T follicular helper cell (primary cell): Measurements from ENCODE around the gene RAPGEF5.

Experiments used
- DNase-seq: peaks from one replicate; pipeline ENCODE4 v3.0.0-alpha.2; 2020; ENCODE audit warnings: low read depth

Gene RAPGEF5

DNA sequence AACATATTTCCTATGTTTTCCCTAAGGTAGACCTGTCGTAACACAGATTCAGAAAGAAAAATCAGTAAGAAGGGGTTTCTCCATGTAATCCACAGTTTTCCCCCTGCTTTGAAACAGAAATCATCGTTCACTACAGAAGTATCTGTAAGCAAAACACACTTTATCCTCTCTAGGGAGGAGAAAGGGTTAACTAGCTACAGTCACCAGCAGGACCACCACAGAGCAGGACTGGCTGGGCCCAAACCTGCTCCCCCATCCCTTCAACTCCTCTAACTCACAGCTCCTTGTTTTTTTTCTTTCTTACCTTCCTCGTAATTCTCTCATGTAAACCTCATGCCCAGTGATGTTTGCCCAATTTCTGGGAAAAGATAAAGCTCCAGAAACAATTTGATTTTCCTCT lies 167.7 kb downstream of the RAPGEF5 start:
- DNase-seq = no peak

DNA sequence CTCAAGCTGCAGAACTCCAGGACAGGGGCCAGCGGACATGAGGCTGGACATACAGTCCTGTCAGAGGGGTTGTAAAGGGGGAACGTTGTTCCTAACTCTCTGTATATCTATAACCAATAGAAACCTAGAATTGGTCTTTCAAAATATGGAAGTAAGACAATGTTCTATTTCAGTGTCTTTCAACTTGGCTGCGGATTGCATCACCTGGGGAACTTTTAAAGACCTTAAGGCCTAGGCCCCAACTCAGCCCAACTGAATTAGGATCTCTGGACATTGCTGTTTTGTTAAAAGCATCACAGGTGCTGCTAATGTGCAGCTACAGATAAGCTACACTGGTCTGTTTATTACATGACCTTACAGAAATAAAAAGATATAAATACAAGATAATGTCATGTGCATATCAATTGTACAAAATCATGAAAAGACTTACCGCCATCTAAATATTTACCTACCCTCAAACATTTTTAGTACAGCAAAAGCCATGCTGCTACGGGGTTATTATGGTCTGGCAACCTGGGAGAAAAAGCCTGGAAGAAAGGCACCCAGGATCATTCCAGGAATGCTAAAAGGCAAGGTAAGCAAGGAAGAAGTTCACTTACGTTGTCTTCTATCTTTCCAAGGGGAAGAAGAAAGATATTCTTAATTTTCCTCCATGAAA lies 169.1 kb downstream of the RAPGEF5 start:
- no peak for DNase-seq

DNA sequence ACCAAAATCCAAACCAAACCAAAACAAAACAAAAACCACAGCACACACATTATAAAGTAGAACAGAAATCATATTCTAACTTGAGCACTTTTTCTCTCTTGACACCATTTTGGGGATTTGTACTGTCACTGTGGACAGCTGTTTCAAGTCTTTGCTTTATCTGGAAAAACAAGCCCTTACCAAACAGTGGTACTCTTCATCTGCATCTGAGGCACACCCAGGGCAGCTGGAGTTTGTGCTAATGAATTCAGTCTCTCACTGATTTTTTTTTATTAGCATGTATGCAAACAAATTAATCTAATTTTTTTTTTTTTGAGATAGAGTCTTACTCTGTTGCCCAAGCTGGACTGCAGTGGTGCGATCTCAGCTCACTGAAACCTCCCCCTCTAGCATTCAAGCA lies 171.4 kb downstream of the RAPGEF5 start:
- DNase-seq = no peak

DNA sequence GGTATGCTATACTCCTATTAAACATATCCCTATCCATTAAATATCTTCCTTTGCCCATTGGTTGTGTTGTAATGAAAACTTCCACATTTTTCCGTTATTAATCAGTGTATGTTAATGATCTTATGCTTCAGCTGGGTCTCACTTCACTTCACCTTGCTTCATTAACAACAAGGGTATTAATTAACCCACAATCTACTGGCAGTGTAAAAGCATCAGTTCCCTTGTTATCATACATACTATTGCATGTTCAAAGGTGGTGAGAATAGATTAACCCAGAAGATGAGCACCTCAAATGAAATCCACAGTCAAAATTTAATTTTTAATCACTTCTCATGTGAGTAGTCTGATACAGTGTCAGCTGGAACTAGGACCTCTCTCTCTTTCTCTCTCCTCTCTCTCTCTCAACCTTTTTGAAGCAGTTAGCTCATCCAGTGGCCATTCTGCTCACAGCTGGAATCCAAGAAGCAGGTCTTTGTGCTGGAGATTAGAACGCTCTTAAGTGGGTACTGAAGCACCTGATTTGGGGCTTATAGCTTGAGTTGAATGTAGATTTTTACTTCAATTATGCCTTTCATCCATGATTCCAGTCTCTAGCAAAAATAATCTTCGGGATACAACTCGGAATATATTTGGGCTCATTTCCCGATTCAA lies 172.3 kb downstream of the RAPGEF5 start:
- no peak for DNase-seq

DNA sequence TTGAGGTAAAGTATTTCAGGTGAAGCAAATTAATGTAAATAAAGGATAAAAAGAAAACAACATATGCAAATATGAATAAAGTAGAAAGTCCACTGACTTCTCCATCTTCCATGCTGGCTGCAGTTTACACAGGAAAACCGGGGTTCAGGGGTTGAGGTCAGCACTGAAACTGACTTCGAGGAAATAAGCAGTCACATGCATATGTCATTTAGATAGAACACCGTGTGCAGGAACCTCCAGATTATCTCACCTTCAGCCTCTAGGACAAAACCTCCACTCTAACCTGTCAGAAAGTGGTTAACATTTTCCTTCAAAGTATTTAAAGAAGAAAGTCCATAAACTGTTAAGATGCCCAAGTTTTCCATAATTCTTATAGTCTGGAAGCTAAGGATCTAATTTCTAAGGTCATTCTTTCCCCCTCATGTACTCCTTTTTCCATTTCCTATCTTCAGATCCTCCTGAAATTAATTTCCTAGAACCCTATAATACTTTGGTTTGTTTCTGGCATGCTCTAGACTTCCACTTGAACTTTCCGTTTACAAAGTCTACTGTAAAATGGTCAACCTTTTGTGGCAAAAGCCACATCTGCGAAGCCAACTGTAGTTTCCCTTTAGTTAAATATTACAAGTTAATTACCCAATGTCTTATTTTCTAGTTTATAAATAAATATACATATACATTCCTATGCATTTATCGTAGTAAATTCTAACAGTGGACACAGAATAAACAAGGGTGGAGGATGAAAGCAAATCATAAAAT lies 173.3 kb downstream of the RAPGEF5 start:
- DNase-seq = no peak

DNA sequence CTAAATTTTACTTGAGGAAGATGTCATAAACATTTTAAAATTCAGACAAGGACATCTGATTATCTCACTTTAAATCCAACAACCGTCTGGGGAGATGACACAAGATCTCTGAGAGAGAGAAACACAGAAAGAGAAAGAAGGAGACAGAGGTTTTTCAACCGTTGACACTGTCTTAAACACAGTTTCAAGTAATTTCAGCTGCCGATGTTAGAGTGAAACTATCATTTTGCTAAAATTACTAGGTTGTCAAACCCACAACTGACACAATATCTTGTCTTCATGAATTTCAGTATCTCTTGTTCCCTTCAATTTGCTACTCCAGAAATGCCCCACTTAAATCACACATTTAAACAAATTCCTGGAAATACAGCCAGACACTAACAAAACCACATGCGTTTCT lies 174.8 kb downstream of the RAPGEF5 start:
- DNase-seq = no peak

DNA sequence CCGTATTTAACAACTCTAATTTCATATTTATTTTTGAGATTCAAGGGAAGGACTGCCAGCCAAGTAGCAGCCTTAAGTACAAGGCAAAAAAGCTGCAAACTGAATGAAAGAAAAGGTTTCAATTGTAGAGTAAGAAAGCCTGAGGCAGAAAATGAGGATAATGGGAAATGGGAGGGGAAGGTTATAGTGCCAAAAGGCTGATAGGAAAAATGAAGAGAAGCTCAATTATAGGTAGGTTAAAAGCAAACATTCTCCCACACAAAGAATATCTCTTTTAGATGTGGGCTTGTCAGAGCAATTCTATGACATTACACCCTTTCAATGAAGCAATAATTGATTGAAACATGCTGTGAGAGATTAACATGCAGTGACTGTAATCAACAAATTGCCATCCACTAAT lies 175.3 kb downstream of the RAPGEF5 start:
- no peak for DNase-seq

DNA sequence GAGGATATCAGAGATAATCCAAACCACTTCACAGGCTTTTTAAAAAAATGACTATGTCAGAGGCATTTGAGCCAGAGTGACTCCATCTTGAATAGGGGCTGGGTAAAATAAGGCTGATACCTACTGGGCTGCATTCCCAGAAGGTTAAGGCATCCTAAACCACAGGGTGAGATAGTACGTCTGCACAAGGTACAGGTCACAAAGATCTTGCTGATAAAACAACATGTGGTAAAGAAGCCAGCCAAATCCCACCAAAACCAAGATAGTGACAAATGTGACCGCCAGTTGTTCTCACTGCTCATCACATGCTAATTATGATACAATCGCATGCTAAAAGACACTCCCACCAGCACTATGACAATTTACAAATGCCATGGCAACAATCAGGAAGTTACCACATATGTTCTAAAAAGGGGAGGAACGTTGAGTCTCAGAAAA lies 177.5 kb downstream of the RAPGEF5 start:
- DNase-seq = no peak

DNA sequence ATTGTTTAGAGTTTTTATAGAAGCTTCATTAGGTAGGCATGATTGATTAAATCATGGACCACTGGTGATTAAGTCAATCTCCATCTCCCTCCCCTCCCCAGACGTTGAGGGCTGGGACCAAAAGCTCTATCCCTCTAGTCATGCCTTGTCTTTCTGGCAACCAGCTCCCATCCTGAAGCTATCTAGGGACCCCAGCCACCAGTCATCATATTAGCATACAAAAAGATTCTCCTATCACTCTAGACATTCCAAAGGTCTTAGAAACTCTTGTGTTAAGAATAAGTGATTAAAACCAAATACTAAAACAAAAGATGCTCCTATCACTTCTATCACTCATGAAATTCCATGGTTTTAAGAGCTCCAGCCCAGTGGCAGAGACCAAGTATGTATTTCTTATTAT lies 178.2 kb downstream of the RAPGEF5 start:
- no peak for DNase-seq

DNA sequence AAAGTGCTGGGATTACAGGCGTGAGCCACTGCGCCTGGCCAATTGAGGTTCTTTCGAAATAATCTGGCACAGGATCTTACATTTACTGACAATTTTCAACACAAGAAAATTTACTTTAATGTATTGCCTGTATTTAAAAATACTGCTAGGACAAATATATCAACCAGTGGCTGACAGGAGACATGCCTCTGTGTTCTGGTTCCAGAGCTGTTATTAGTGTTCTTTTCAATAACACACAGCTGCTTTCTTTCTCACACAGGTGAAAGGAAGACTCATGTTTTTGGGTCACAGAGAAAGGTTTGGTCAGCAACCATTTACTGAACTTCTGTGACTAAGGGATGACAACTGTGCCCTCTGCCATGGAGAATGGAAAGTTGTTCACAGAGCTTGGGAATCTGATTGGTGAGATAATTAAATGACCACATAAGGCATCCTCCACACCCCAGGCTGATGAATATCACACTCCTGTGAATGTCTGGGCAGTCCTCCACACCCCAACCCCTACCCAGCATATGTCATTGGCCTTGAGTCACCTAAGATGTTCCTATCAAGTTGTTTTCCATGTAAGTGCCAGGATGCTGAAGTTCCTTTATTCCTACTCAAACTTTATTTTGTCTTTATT lies 180.1 kb downstream of the RAPGEF5 start:
- DNase-seq = no peak

DNA sequence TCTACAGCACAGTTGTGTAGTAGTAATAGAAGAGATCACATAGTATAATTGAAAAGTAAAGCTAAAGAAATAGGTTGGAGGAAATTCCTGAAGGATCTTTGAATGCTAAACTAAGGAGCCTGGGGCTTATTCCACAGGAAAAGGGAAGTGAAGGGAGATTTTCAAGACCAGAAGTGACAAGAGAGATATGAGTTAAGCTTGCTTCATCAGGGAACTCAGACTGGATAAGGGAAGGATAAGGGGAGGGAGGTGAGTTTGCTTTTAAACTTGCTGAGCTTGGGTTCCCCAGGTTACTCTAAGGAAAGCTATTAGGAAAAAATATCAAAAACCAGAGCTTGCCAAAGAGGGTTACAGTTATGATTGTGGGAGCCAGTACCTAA lies 182.4 kb downstream of the RAPGEF5 start:
- DNase-seq = no peak

DNA sequence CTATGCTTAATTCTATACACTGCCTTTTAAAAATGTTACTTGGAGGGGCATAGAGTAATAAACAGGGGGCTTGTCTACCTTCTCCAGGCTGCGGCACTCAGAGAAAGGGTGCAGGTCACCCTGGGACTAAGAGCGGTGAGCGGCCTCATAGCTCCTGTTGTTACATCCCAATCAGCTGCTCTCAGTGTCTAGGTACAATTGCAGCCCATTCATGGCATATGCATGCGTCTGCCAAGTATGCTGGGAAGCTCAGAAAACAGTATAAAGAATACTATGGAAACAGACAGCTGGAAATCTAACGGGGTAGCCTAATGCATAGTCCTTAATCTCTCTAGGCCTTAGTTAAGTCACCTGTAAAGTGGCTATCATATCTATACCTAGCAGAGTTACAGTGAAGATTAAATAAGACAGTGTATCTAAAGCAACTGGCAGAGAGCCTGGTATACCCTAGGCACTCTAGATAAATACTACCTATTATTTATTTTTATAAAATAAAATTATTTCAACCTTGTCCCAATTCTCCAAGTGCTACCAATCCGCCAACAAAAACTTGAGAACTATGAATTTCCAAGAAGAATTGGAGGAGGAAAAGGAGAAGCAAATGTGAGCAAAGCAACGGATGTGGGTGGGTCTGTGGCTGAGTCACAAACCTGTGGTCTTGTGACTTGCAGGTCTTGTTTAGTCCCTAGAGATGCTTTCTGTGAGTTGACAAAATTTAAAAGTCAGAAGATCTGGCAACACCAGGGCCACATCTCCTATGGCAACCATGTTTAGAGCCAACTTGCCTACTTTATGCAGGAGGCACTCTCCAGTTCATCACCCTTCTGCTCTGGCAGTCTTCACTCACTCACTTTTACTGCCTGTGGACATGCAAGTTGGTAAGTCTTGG lies 183.0 kb downstream of the RAPGEF5 start:
- no peak for DNase-seq

DNA sequence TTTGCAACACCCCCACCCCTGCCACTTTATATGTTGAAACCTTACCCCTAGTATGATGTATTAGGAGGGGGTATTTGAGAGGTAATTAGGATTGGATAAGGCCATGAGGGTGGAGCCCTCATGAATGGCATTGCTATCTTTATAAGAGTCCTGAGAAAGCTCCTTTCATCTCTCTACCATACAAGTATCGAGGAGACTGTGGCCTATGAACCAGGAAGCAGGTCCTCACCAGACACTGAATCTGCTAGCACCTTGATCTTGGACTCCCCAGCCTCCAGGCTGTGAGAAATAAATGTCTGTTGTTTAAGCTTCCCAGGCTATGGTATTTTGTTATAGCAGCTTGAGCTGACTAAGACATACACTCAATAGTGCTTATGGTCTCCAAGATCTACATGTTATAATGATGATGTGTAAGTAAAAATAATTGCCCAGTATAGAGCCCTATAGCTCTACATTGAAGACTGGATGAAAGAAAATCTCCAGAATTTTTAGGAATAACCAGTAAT lies 188.8 kb downstream of the RAPGEF5 start:
- DNase-seq = no peak

DNA sequence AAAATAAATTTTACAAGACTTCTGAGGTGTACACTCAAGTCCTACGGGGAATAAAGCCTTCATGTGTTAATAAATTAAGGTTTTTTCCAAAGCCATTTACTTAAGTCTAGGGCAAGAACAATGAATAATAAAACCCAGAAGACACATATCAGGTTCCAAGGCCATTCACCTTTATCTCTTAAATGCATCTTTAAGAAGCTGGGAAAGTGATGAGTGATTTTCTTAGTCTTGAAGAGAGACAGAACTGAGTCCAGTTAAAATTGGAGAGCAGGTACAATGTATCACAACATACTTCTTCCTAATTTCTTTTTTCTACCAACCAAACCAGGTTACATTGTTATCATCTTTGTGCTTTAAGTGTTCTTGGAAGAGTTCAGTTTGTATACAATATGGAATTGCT lies 189.5 kb downstream of the RAPGEF5 start:
- no peak for DNase-seq

DNA sequence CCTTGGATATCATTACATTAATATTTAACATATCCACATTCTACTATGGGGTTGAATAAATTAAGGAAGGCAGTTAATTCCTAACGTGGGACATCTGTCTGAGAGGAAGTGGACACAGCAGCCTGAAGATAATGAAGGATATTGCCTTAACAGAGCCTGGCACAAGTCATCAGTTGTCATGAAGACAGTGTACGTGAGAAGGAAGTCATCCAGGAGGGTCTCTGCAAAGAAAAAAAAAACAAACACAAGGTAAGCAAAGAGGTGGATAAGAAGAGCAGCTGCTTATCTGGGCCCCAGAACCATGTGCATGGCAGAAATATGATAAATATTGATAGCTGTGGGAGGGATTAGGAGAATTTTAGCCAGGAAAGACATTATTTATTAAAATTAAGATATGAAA lies 190.0 kb downstream of the RAPGEF5 start:
- DNase-seq = no peak

DNA sequence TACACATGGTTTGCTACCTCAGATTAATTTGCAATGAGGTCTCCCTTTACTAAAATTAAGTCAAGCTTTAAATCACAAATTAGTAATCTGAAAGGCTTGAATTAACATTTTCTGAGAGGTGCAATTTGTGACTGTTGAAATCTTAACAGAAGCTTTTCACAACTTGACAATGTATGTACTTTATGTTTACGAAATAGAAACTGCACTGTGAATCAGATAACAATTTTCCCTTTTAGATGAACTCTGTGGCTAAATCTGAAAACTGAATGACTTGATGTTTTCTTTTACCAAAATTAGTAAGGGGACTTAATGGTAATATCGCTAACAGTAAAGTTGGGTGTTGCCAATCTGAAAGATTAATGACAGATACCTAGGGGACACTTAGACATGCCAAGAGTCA lies 197.6 kb downstream of the RAPGEF5 start:
- no peak for DNase-seq

DNA sequence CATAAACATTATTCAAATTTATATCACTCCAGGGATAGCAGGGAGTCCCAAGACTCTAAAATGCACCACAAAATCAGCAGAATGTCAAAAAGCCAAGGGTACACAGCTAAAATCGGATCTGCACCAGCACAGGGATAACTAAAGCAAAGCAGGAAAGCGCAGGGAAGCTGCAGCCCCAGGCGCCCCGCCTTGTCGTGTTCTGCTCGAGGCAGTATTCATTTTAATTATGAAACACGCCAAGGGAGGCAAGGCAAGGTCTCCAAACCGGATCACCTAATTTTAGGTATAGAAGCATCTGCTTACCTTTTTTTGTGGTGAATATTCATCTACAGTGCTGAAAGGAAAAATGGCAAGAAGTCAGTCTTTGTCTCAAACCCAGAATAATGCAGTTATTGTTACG lies 199.4 kb downstream of the RAPGEF5 start:
- DNase-seq = no peak

DNA sequence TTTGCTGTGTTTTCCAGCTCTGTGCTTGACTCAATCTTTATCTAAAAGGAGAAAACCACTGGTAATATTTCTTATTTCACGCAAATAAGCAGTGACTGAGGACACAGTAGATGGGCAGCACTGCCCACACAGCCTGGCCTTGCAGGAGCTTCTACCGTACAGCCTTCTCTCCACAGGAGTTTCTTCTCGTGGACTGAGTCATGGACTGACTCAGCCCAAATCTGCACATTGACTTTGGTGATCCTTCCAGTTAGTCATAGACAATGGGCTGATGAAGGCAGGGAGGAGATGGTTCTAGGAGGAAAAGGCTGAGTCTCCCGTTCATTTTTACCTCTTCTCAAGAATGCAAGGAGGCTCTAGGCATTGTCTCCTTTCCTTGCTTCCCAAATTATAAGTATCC lies 200.7 kb downstream of the RAPGEF5 start:
- DNase-seq = no peak

DNA sequence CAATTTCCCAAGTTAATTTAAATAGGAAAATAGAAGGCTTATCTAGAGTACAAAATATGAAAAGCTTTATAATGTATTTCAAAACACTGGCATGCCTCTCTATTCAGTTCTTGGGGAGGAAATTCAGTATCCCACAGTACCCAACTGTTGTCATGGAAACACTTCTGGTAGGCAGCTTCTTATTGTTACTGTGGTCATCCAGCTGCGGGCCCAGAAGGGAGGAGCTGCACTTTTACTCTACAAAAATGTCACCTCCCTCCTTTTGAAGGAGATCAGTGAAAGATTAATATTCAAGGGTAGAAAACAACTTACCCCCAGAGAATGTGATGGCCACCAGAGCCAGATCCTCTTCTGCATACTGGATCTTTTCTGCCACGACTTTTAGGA lies 202.8 kb downstream of the RAPGEF5 start:
- no peak for DNase-seq

DNA sequence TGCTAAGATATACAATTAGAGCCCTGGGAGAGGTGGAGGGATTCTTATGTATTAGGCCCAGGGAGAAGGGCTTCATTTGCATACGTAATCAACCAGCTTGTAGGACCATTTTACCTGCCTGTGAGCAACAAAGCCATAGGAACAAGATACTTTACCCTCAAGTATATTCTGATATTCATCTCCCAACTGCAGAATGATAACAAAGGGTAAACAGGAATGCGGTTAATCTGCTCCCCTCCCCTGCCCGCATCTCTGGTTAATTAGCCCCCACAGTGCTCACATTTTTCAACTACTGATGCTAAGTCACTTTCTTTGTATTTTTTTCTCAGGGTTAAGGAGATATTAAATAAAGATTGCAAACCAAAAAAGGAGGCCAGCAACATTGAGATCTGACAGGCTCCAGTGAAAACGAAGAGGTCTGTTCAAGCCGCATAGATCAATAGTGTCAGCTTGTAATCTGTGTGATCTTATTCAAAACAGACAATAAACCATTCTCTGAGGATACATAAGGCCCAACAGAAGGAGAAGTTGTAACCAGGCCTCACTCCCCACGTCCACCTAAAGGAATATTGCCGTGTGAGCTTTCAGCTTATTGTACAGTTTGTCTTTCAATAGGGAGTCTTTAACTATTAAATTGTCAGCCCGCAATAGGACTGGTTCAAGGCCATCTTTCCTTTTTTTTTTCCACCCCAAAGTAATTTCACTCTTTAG lies 203.4 kb downstream of the RAPGEF5 start:
- DNase-seq = no peak

DNA sequence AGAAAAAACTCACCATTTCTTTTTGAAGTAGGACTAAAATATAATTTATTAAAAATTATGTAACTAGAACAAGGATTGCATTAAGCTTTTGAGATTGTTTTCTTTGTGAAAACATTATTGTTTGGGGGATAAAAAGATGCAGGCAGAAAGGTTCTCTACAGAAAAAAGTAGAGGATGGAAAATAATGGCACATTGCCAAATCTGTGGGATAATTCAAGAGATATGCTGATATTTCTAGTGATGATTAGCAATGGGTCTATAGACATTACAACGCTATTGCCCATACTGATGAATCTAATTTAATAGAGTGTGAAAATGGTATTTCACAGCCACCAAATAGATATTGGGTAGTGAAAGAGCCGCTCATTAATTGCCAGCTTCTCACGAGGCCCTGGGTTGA lies 204.3 kb downstream of the RAPGEF5 start:
- DNase-seq = no peak
